Right lobe of liver (tissue), 6 donors: ENCODE results near the gene CD22. TPM values are rescaled to one million over a fixed set of nuclear protein-coding genes. Genes with fewer than 3 reads are reported as not detected.

Experiments used
- ATAC-seq, 4 donors: fragments of 200-7000 bp; cut with Tn5 transposase; one replicate each; pipeline ENCODE4 v1.9.1; 2020; ENCODE audit warnings: mild to moderate bottlenecking in 4 of 4, moderate library complexity in 4 of 4
- DNase-seq, 3 donors: peaks; one replicate each; pipeline ENCODE4 v3.0.0-alpha.2; 2020
- H3K27ac ChIP-seq, 3 donors: fragments of 200-600 bp; one replicate each; pipeline ENCODE4 v1.8.0; 2022
- H3K27me3 ChIP-seq, 2 donors: fragments of 200-600 bp; one replicate each; pipeline ENCODE4 v1.8.0; 2022
- H3K36me3 ChIP-seq, 4 donors: fragments of 200-600 bp; sonication (generic) in 1 of 4; one replicate each; pipeline versions ENCODE4 v1.5.1 to v1.8.0; 2017 to 2022; ENCODE audit warnings: control low read depth in 1 of 4
- H3K4me1 ChIP-seq, 4 donors: fragments of 200-600 bp; sonication (generic) in 1 of 4; one replicate each; pipeline versions ENCODE4 v1.5.1 to v1.8.0; 2017 to 2022; ENCODE audit warnings: control low read depth in 1 of 4
- H3K4me3 ChIP-seq, 3 donors: fragments of 200-600 bp; one replicate each; pipeline ENCODE4 v1.8.0; 2022
- H3K9me3 ChIP-seq, 4 donors: fragments of 200-600 bp; sonication (generic) in 1 of 4; one replicate each; pipeline versions ENCODE4 v1.5.1 to v1.8.0; 2017 to 2022; ENCODE audit warnings: control low read depth in 1 of 4
- CTCF ChIP-seq, 4 donors: fragments of 200-600 bp in 3 of 4; fragments of 450-650 bp in 1 of 4; IDR thresholded peaks; one replicate each; pipeline versions ENCODE4 v1.5.1 to v1.8.0; 2016 to 2022; ENCODE audit warnings: antibody characterized with exemption in 4 of 4, mild to moderate bottlenecking in 2 of 4
- POLR2A ChIP-seq: fragments of 450-650 bp; IDR thresholded peaks from one replicate; pipeline ENCODE4 v1.6.1; 2017; ENCODE audit warnings: antibody characterized with exemption, mild to moderate bottlenecking
- WGBS: methylation state at CpG from one replicate; pipeline ENCODE4 v1.1.6; 2018; ENCODE audit warnings: low coverage, low lambda C conversion rate; ENCODE audit not compliant: insufficient coverage; ENCODE audit errors: missing lambda C conversion rate; 5-methylcytosine and 5-hydroxymethylcytosine counted together
- intact Hi-C, 2 donors: fragments of 100-400 bp; cut with DNase I; formaldehyde crosslinking; loops; one replicate each; pipeline versions ENCODE4 v1.11.2 to v1.14.1; 2022
- total RNA-seq, 6 experiments: library from RNA; depleted of rRNA in 2 of 6; stranded (reverse); fragments of >200 nt in 2 of 6; fragmentation: NEBNext Ultra II Directional in 3 of 6; extraction: Animal tissue kit (Norgen Biotek cat#: 25700) in 3 of 6; gene quantifications; one replicate each; pipeline versions ENCODE4 v1.1.0 to v1.2.4, GENCODE V29; 2016 to 2023
- donor health status: DM: no; HTN: yes; CAD: no.
- donor health status: DM: no; HTN: no; CAD: no.
- donor health status: DM: no; HTN: no; CAD: no.
- donor health status: DM: no; HTN: yes; CAD: no.
- donor health status: DM: no; HTN: yes; CAD: no.

The CD22 gene
- total RNA-seq, 6 experiments from 2014 or later, result 0.39 to 1.3 (median 0.96) TPM

DNA sequence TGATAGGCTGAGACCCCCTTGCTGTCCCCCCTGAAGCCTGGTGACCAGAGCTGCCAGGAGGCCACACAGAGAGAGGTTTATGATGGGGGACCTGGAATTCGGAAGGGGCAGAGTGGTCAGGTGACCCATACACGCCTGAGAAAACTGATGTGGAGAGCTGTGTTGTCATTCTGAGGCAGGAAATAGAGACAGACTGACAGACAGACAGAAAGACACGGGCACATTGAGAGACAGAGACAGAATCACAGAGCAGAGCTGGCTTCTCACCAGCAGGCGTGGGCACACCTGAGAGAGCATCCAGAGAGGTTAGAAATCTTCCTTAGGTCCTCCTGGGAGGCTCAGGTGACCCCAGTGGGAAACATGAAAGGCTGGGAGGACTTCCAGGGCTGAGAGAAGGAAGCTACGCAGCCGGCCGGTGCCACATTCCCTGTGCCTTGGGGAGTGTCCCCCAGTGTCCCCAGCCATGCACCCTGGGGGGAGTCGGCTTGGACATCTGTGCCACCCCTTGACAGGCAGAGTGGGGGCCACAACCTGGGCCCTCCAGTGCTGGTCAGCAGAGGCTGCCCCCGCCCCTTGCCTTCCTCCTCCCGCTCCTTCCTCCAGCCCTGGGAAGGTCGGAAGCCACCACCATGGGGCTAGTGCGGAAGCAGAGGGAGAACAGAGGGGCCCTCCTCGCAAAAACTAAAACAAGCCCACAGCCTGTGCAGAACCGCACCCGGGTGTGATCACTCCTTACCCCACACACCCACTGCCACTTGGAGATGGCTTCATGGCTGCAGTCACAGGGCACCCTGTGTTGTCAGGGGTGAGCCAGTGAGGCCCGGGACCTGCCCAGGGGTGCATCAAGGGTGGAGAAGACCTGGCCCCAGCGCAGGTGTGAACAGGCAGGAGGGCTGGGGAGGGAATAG, 20.9 kb downstream of the CD22 start:
- Histone ChIP-seq H3K27me3 (no peaks in the 10 kb centered on the region), H3K36me3 (no peaks in the 10 kb centered on the region), H3K27ac (no peak overlapping the region), H3K9me3 (no peaks in the 10 kb centered on the region), H3K4me3 (no peak overlapping the region), H3K4me1 (no peaks in the 10 kb centered on the region)
- intact Hi-C loops, result loop anchor here in 1 of 2 donors (10.0 kb wide), 2 partner anchors 125 to 145 kb away; partner anchors contain the start of gene KRTDAP
- TF ChIP-seq CTCF (IDR thresholded peaks at IDR 0.05) (no peak), POLR2A (no peak)
- DNase-seq (peak in 2 of 3 donors; percentile 42 to 45), ATAC-seq (no peak)
- 34% methylated on average over 3 of the region's 17 CpGs for WGBS

GRCh38 chr19:35350591-35350990, 21.6 kb downstream of the CD22 start:
- H3K4me1 ChIP-seq, result no peaks in the 10 kb centered on the region
- no peak overlapping the region for H3K4me3 ChIP-seq
- 88% methylated on average over 3 of the region's 7 CpGs for WGBS
- H3K36me3 ChIP-seq, result no peaks in the 10 kb centered on the region
- TF ChIP-seq POLR2A, result no peak
- TF ChIP-seq CTCF (IDR thresholded peaks at IDR 0.05), result no peak
- intact Hi-C loops, result loop anchor here in 1 of 2 donors (10.0 kb wide), 1 partner anchor 144 kb away; the partner anchor contains the start of gene KRTDAP
- ATAC-seq (no peak), DNase-seq (peak in 1 of 3 donors; percentile 42)
- H3K9me3 ChIP-seq, result no peaks in the 10 kb centered on the region
- H3K27me3 ChIP-seq, result no peaks in the 10 kb centered on the region
- H3K27ac ChIP-seq, result no peak overlapping the region

DNA sequence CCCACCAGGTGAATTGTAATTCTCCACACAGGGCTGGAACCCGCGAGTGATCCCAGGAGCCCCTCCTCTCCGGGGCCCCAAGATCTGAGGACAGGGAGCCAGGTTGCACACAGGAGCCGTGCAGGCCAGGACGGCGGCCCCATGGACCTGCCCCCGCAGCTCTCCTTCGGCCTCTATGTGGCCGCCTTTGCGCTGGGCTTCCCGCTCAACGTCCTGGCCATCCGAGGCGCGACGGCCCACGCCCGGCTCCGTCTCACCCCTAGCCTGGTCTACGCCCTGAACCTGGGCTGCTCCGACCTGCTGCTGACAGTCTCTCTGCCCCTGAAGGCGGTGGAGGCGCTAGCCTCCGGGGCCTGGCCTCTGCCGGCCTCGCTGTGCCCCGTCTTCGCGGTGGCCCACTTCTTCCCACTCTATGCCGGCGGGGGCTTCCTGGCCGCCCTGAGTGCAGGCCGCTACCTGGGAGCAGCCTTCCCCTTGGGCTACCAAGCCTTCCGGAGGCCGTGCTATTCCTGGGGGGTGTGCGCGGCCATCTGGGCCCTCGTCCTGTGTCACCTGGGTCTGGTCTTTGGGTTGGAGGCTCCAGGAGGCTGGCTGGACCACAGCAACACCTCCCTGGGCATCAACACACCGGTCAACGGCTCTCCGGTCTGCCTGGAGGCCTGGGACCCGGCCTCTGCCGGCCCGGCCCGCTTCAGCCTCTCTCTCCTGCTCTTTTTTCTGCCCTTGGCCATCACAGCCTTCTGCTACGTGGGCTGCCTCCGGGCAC, 22.6 kb downstream of the CD22 start:
- TF ChIP-seq CTCF (IDR thresholded peaks at IDR 0.05), result no peak
- no peak for TF ChIP-seq POLR2A
- Histone ChIP-seq H3K9me3 (no peaks in the 10 kb centered on the region), H3K36me3 (no peaks in the 10 kb centered on the region), H3K27ac (no peak overlapping the region), H3K4me1 (no peaks in the 10 kb centered on the region), H3K4me3 (no peak overlapping the region), H3K27me3 (no peaks in the 10 kb centered on the region)
- intact Hi-C loops, result loop anchor here (2.0 to 10.0 kb wide), 2 partner anchors 117 to 143 kb away; partner anchors contain the start of gene KRTDAP (in 1 of the 2)
- ATAC-seq (no peak), DNase-seq (peak in 2 of 3 donors; percentile 43 to 47)
- WGBS, result 96% methylated on average over 10 of the region's 47 CpGs

DNA sequence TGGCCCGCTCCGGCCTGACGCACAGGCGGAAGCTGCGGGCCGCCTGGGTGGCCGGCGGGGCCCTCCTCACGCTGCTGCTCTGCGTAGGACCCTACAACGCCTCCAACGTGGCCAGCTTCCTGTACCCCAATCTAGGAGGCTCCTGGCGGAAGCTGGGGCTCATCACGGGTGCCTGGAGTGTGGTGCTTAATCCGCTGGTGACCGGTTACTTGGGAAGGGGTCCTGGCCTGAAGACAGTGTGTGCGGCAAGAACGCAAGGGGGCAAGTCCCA, 23.1 kb downstream of the CD22 start:
- no peaks in the 10 kb centered on the region for H3K27me3 ChIP-seq
- no peak overlapping the region for H3K27ac ChIP-seq
- no peaks in the 10 kb centered on the region for H3K9me3 ChIP-seq
- TF ChIP-seq POLR2A (no peak), CTCF (IDR thresholded peaks at IDR 0.05) (no peak)
- no peaks in the 10 kb centered on the region for H3K4me1 ChIP-seq
- H3K36me3 ChIP-seq, result no peaks in the 10 kb centered on the region
- WGBS, result 47% methylated on average over 3 of the region's 18 CpGs
- H3K4me3 ChIP-seq, result no peak overlapping the region
- DNase-seq, result no peak
- intact Hi-C loops, result loop anchor here (2.0 to 10.0 kb wide), 2 partner anchors 117 to 143 kb away; partner anchors contain the start of gene KRTDAP (in 1 of the 2)
- ATAC-seq, result no peak
